Activated CD4-positive, alpha-beta memory T cell treated with anti-CD3 and anti-CD28 coated beads, Interleukin-2, amount 10 ng/mL, durations not matched to agents 7 days and 5 days (primary cell): ENCODE results near the gene SKAP1. TPM values are rescaled to one million over a fixed set of nuclear protein-coding genes. Genes with fewer than 3 reads are reported as not detected.

Source experiments
- CTCF ChIA-PET: fragments of 350-600 bp; sonication (Branson Sonifier 250); formaldehyde crosslinking; loops from one replicate; lab custom pipeline; 2021; ENCODE audit warnings: antibody characterized with exemption, inconsistent platforms; lab: Charles Lee
- POLR2A ChIA-PET: fragments of 350-600 bp; sonication (Branson Sonifier 250); formaldehyde crosslinking; loops from one replicate; lab custom pipeline; 2021; ENCODE audit warnings: antibody characterized with exemption; lab: Charles Lee
- DNase-seq: peaks from one replicate; pipeline ENCODE4 v3.0.0-alpha.2; 2020
- H3K27ac Mint-ChIP-seq: one replicate; pipeline ENCODE4 v1.8.0; 2021; ENCODE audit warnings: mild to moderate bottlenecking, mixed read lengths
- H3K27me3 Mint-ChIP-seq: one replicate; pipeline ENCODE4 v1.8.0; 2021; ENCODE audit warnings: mixed read lengths
- H3K36me3 Mint-ChIP-seq: one replicate; pipeline ENCODE4 v1.8.0; 2021; ENCODE audit warnings: low read depth, mixed read lengths
- H3K4me1 Mint-ChIP-seq: one replicate; pipeline ENCODE4 v1.8.0; 2021; ENCODE audit warnings: mixed read lengths
- H3K4me3 Mint-ChIP-seq: one replicate; pipeline ENCODE4 v1.8.0; 2021; ENCODE audit warnings: mild to moderate bottlenecking, mixed read lengths
- H3K9me3 Mint-ChIP-seq: one replicate; pipeline ENCODE4 v1.8.0; 2021; ENCODE audit warnings: mixed read lengths
- total RNA-seq, 2 experiments: library from RNA; stranded (reverse); gene quantifications; one replicate each; pipeline ENCODE4 v1.2.3, GENCODE V29; 2021

The SKAP1 gene
- total RNA-seq, 2 experiments from 2014 or later = 132 to 133 TPM

DNA sequence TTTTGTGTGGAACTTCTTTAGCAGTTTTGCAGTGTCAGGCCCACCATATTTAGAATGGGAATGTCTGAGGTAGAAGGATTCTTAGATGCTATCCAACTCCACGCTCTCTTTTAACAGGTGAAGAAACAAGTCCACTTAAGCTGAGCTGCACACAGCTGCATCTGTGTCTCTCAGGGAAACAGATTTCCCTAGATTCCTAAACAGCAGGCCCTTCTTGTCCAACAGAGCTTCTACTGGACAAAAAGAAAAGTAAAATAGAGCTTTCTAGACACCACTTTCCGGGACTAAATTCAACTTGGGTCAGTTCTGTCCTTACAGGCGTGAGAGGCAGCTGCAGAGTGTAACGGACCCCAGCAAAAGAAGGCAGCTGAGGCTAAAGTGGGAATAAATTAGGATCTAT, 270.8 kb downstream of the SKAP1 start:
- Mint-ChIP-seq H3K36me3 (peaks cover 44% of the 10 kb centered on the region), H3K4me1 (peaks cover 5% of the 10 kb centered on the region), H3K4me3 (no peak overlapping the region), H3K9me3 (no peaks in the 10 kb centered on the region), H3K27me3 (no peaks in the 10 kb centered on the region), H3K27ac (no peak overlapping the region)
- DNase-seq = no peak
- CTCF ChIA-PET = interaction anchor here (0.7 to 1.6 kb wide), 6 partner anchors 24 to 460 kb away, joined by 3 to 5 read pairs (median 3); no protein-coding TSS in a partner anchor
- POLR2A ChIA-PET = interaction anchor here (0.9 to 1.2 kb wide), 3 partner anchors 9 to 16 kb away, joined by 3 to 4 read pairs (median 3); no protein-coding TSS in a partner anchor

- H3K27me3 Mint-ChIP-seq = no peaks in the 10 kb centered on the region
- ChIA-PET POLR2A (no interaction called here), CTCF (interaction anchor here (0.6 to 1.0 kb wide), 2 partner anchors 8 to 64 kb away, joined by 3 to 5 read pairs; no protein-coding TSS in a partner anchor)
- H3K27ac Mint-ChIP-seq = no peak overlapping the region
- H3K4me1 Mint-ChIP-seq = no peaks in the 10 kb centered on the region
- H3K4me3 Mint-ChIP-seq = no peak overlapping the region
- H3K36me3 Mint-ChIP-seq = peaks cover 32% of the 10 kb centered on the region
- no peaks in the 10 kb centered on the region for H3K9me3 Mint-ChIP-seq
- DNase-seq = no peak
Measured at GRCh38 chr17:48155889-48156611, 274.0 kb downstream of the SKAP1 start.

- Mint-ChIP-seq H3K4me1 (no peaks in the 10 kb centered on the region), H3K27ac (peak overlapping the region; percentile 47), H3K9me3 (no peaks in the 10 kb centered on the region), H3K27me3 (no peaks in the 10 kb centered on the region), H3K4me3 (no peak overlapping the region), H3K36me3 (peaks cover 26% of the 10 kb centered on the region)
- POLR2A ChIA-PET = no interaction called here
- CTCF ChIA-PET = interaction anchor here (0.7 to 1.0 kb wide), 2 partner anchors 180 to 434 kb away, joined by 4 to 5 read pairs; no protein-coding TSS in a partner anchor
- DNase-seq = no peak
Measured at GRCh38 chr17:48153691-48154358, 276.2 kb downstream of the SKAP1 start.

DNA sequence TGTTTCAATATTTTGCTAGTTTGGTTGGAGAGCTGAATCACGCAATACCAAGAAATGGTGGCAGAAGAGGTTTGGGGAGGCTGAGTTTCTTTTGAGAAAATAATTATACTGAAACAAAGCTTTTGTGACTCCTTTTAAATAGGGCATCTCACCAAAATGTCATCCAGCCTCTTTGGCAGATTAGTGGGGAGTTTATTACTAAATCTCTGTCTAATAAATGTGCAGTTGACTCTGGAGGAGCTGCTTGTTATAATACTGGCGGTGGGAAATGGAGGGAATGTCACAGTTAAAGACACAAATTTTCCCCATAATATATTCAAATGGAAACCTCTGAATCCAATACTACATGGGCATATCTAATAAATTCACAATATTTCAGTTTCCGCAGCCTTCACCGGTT, 277.7 kb downstream of the SKAP1 start:
- Mint-ChIP-seq H3K9me3 (no peaks in the 10 kb centered on the region), H3K27ac (no peak overlapping the region), H3K4me3 (no peak overlapping the region), H3K27me3 (no peaks in the 10 kb centered on the region), H3K36me3 (peaks cover 37% of the 10 kb centered on the region), H3K4me1 (no peaks in the 10 kb centered on the region)
- DNase-seq = no peak
- ChIA-PET CTCF (interaction anchor here (0.8 kb wide), 1 partner anchor 112 kb away, joined by 3 read pairs; no protein-coding TSS in a partner anchor), POLR2A (no interaction called here)

GRCh38 chr17:48151220-48151619, 278.8 kb downstream of the SKAP1 start:
- POLR2A ChIA-PET = no interaction called here
- H3K4me3 Mint-ChIP-seq = no peak overlapping the region
- H3K36me3 Mint-ChIP-seq = peaks cover 38% of the 10 kb centered on the region
- no peaks in the 10 kb centered on the region for H3K9me3 Mint-ChIP-seq
- CTCF ChIA-PET = no interaction called here
- H3K27me3 Mint-ChIP-seq = no peaks in the 10 kb centered on the region
- no peak for DNase-seq
- no peak overlapping the region for H3K27ac Mint-ChIP-seq
- H3K4me1 Mint-ChIP-seq = no peaks in the 10 kb centered on the region

GRCh38 chr17:48150597-48151001, 279.4 kb downstream of the SKAP1 start:
- ChIA-PET CTCF (no interaction called here), POLR2A (no interaction called here)
- no peak for DNase-seq
- no peaks in the 10 kb centered on the region for H3K9me3 Mint-ChIP-seq
- no peaks in the 10 kb centered on the region for H3K27me3 Mint-ChIP-seq
- H3K4me1 Mint-ChIP-seq = no peaks in the 10 kb centered on the region
- no peak overlapping the region for H3K27ac Mint-ChIP-seq
- no peak overlapping the region for H3K4me3 Mint-ChIP-seq
- H3K36me3 Mint-ChIP-seq = peaks cover 33% of the 10 kb centered on the region

GRCh38 chr17:48149787-48150463, 280.1 kb downstream of the SKAP1 start:
- CTCF ChIA-PET = no interaction called here
- Mint-ChIP-seq H3K36me3 (peaks cover 33% of the 10 kb centered on the region), H3K9me3 (no peaks in the 10 kb centered on the region), H3K27ac (no peak overlapping the region), H3K4me1 (no peaks in the 10 kb centered on the region), H3K4me3 (no peak overlapping the region), H3K27me3 (no peaks in the 10 kb centered on the region)
- DNase-seq = no peak
- POLR2A ChIA-PET = no interaction called here

GRCh38 chr17:48148854-48149786, 280.9 kb downstream of the SKAP1 start:
- H3K36me3 Mint-ChIP-seq = peaks cover 34% of the 10 kb centered on the region
- POLR2A ChIA-PET = no interaction called here
- no peaks in the 10 kb centered on the region for H3K27me3 Mint-ChIP-seq
- H3K4me3 Mint-ChIP-seq = no peak overlapping the region
- no peaks in the 10 kb centered on the region for H3K9me3 Mint-ChIP-seq
- CTCF ChIA-PET = no interaction called here
- no peak overlapping the region for H3K27ac Mint-ChIP-seq
- no peaks in the 10 kb centered on the region for H3K4me1 Mint-ChIP-seq
- no peak for DNase-seq

- no peak overlapping the region for H3K4me3 Mint-ChIP-seq
- no peaks in the 10 kb centered on the region for H3K9me3 Mint-ChIP-seq
- no peaks in the 10 kb centered on the region for H3K4me1 Mint-ChIP-seq
- H3K27me3 Mint-ChIP-seq = no peaks in the 10 kb centered on the region
- DNase-seq = no peak
- CTCF ChIA-PET = interaction anchor here (1.1 kb wide), 1 partner anchor 8 kb away, joined by 3 read pairs; no protein-coding TSS in a partner anchor
- no peak overlapping the region for H3K27ac Mint-ChIP-seq
- peaks cover 36% of the 10 kb centered on the region for H3K36me3 Mint-ChIP-seq
- POLR2A ChIA-PET = no interaction called here
Measured at GRCh38 chr17:48148029-48148770, 281.8 kb downstream of the SKAP1 start.

DNA sequence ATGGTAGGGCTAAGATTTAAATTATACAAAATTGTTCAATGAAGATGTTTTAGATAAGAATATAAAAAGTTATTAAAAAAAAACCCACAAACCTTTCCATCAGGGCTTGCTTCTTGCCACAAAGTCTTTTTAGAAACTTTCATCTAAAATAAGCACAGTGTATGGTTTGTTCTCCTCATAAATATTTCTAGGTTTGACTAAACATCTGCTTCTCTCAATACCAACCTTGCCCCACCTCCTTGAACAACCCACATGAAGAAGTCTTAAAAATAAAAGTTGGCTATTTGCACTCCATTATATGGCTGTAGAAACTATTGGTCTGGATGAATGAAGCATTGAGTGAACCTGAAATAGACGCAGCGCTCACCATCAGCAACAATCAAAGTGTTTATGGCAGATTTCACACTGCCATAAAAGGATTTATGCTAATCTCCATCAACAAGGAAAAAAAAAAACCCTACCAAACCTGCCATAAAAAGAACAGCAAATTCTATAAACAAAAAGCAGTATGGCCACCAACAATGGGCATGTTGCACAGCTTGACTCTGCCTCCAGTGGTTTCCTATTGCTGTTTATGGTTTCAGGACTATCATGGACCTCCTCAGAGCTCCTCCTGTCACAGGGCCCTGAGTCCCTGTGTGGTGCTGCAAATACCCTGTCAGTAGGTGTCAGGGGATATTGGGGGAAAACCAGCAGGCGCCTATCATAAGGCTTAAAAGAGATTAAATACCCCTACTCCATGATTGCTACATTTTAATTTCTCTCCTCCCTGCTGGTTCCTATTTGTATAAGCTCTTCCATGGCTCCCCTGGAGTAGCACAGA, 284.8 kb downstream of the SKAP1 start:
- ChIA-PET POLR2A (no interaction called here), CTCF (no interaction called here)
- Mint-ChIP-seq H3K9me3 (no peaks in the 10 kb centered on the region), H3K4me3 (no peak overlapping the region), H3K36me3 (peaks cover 41% of the 10 kb centered on the region), H3K27ac (no peak overlapping the region), H3K27me3 (no peaks in the 10 kb centered on the region), H3K4me1 (peaks cover 5% of the 10 kb centered on the region)
- no peak for DNase-seq

DNA sequence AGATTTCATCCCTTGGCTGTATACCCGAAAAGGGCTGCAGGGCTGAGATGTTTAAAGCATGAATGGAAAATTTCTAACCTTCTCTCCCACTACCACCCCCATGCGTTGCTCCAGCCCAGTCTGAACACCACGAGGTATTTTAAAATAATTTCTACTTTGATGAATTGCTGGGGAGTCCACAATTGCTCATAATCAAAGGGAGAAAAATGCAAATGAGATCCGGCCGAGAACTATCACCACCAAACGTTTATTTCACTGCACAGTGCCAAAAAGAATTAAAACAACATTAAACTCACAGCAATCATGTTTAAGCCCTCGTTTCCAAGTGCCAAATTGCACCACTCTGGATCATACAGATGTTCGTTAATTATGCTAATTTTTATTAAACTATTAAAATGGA, 285.8 kb downstream of the SKAP1 start:
- ChIA-PET POLR2A (no interaction called here), CTCF (no interaction called here)
- DNase-seq = no peak
- no peak overlapping the region for H3K4me3 Mint-ChIP-seq
- H3K27ac Mint-ChIP-seq = no peak overlapping the region
- peaks cover 7% of the 10 kb centered on the region for H3K4me1 Mint-ChIP-seq
- H3K27me3 Mint-ChIP-seq = no peaks in the 10 kb centered on the region
- peaks cover 47% of the 10 kb centered on the region for H3K36me3 Mint-ChIP-seq
- no peaks in the 10 kb centered on the region for H3K9me3 Mint-ChIP-seq
